Activated CD4-positive, alpha-beta T cell treated with anti-CD3 and anti-CD28 coated beads, Interleukin-2, amount 50 U/mL, for 16 hours (primary cell): ENCODE data around the gene SH3TC2.

Source experiments
- DNase-seq: peaks from one replicate; pipeline ENCODE4 v3.0.0-alpha.2; 2020

The SH3TC2 gene

DNA sequence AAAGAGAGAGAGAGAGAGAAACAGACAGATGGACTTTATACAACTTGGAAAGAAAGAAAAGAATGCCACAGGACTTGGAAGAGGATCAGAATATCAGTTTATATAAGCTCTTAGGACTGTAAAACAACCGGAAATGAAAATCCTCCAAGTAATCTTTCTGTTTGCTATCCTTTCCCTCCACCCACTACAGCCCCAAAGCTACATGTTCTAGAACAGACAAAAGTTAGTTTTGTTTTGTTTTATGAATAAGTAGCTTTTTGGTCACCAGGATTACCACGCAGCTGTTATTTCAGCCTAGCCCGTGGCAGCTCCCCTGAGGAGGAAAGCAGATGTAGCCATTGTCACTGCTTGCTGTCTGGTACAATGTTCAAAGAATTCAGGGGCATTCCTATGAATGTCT lies 66.6 kb downstream of the SH3TC2 start:
- no peak for DNase-seq

DNA sequence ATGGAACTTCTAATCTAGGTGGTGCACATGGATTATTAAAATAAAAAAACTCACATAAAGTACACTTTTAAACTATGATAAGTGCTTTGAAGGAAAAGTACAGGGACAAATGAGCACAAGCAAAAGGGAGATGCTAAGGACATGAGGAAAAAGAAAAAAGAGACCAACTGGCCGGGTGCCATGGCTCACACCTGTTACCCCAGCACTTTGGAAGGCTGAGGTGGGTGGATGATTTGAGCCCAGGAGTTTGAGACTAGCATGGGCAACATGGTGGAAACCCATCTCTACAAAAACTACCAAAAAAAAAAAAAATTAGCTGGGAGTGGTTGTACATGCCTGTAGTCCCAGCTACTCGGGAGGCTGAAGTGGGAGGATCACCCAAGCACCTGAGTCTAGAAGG lies 67.1 kb downstream of the SH3TC2 start:
- DNase-seq: no peak

DNA sequence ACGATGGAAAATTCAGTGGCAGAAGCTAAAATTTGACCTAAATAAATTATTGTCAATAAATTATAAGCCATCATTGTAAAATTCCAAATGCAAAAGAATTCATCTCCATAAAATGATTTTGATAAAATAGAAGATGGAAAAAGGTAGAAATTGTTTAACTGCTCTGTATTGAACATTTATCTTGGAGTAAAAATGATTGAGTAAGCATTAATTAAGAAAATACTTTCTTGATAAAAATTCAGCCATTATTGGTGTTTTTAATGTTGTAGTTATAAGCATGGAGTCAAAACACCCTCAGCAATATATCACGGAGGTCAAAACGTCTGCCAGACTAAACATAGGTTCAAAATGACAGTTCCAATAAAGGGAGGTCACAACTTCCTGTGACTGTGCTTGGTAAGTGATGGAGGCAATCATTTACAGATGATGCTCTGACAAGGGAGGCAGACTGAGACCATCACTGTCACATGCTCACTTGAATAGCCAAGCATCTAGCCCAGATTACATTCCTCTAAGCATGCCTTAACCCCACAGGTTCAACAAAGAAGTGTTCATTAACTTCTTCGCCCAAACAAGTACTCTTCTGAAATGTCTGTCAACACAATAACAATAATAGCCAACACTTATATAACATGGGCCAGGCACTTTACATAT lies 69.5 kb downstream of the SH3TC2 start:
- DNase-seq: no peak

DNA sequence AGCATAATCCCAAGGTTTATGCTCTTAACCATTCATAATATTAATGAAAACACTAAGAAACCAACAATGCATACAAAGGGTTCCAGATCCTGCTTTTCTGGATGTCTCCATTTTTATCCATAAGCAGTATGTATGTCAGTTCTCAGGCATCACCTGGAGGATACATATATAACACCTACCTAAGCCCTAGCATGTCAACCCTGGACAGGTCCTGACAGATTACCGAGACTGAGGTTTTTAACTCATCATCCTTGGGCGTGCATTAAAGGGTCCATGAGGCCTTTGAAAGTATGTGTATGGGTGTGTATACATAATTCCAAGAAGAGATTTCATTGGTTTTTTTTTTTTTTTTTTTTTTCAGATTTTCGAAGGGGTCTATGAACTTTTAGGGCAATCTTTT lies 70.6 kb downstream of the SH3TC2 start:
- DNase-seq: no peak

DNA sequence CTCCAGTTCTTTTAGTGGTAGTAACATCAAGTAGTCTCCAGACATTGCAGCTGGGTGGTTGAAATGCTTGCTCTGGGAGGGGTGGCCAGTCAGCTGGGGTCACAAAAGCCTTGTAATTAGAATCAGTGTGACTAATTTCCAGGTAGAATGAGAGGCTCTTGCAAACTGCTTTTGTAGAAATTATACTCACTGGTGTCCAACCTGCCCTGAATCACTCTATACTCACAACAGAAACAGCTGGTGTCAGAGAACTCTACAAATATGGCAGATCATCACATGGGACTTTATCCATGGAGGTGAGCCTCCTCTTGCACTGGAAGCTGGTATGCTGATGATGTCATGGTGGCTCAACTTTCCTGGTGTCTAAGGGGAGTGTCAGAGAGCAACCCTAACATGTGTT lies 71.3 kb downstream of the SH3TC2 start:
- no peak for DNase-seq

DNA sequence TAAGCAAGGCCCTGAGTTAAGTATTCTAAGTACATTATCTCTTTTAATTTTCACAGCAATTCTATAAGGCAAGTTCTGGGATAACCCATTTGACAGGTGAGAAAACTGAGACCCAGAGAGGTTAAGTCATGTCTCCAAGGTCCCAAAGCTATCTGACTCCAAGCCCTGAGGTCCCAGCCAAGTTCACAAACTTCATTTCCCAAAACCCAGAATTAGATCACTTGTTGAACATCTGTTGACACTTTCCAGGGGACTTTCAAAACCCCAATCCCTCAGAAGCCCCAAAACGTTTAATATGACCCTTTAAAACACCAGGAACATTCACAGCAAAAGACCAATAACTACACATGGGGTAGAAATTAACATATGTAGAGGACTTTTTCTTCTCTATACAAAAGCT lies 72.0 kb downstream of the SH3TC2 start:
- DNase-seq: no peak

DNA sequence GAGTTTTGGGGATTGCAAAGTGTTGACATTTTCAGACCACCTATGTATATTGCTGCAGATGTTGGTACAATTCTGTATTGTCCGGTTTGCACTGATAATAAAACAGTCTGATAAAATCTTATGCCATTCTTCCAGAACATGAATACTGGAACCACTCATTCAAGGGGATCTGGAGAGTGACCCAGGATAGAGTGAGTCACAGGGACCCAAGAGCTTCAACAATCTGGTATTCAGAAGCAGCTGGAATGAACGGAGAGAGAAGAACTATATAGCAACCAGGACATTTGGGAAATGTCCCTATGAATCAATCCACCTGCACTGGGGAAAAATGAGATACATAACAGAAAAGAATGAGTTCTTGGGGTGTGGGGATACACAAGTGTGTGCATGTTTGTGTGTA lies 73.3 kb downstream of the SH3TC2 start:
- DNase-seq: no peak

DNA sequence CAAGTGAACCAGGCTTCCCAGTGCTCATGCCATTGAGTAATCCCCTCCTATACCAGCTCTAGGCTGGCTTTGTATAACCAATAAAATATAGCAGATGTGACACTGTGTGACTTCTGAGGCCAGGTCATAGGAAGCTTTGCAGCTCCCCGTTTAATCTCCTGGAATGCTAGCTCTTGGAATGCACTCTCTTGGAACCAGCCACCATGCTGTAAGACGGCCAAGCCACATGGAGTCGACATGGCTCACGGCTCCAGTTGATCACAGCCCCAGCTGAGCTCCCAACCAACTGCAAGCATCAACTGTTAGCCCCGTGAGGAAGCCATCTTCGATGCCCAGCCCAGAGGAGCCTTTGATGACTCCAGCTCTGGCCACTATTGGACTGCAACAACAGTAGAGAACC lies 74.5 kb downstream of the SH3TC2 start:
- DNase-seq: no peak

DNA sequence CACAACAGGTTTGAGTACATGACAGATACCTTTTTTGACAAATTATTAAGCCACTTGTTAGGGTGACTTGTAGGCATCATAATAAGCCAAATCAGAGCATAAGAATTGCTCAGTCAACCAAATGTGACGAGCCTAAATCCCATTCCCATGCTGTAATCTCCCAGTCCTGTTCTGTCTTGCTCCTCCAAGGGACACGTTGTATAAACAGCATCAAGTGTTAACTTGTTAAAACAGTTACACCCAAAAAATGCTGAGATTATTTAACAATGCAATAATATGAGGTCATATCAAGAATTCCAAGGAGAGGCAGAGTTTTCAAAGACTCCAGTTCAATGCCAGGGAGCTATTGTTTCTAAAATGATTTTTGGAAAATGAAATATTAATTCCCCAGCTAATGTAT lies 76.2 kb downstream of the SH3TC2 start:
- DNase-seq: no peak

DNA sequence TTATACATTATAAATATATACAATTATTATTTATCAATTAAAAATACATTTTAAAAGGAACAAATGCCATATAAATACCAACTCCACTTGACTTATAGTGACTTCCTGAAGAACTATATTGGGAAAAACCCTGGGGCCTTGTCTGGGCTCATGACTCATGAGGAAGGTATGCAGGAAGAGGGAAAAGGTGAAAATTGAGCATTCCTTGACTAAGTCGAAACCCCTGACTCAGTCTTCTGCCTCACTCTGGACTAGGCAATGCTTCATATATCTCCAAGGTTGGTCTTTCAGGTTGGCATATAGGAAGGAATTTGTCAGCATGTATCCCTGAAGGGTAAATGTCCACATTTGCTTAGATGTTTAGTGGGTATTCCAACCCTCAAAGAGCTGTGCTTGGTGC lies 78.5 kb downstream of the SH3TC2 start:
- DNase-seq: no peak

DNA sequence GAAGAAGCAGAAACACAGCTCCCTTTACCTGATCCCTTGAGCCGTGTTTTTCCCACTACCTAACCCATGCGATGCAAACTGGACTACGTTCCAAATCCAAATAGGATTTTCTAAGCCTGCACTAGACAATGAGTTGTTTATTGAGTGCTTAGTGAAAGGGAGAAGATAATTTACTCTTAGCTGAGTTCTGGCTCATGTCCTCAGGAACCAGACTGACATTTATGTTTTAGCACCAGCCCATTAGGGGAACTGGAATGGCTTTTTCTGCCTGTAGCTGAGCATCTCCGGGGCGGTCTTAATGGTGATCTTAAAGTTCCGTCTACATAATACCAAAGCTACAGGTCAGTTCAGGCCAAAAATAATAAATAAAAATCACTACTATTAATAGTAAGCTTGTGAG lies 81.5 kb downstream of the SH3TC2 start:
- DNase-seq: no peak

DNA sequence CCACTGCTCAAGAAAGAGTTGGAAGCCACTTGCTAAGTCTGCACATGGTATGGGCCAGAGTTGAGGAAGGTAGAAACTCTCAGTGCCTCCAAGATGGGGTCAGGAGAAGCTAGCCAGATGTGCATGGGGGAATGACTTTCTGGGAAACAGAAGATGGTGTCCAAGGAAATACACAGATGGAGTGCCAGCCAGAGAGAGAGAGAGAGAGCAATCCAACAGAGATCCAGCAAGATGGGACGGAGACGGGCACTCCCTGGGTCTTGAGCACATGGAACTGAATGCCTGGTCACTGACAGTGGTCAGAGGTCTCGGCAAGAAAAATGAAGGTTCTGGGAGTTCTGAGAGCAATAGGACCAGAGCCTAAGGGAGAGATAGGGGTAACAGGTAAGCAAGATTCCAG lies 82.1 kb downstream of the SH3TC2 start:
- no peak for DNase-seq

DNA sequence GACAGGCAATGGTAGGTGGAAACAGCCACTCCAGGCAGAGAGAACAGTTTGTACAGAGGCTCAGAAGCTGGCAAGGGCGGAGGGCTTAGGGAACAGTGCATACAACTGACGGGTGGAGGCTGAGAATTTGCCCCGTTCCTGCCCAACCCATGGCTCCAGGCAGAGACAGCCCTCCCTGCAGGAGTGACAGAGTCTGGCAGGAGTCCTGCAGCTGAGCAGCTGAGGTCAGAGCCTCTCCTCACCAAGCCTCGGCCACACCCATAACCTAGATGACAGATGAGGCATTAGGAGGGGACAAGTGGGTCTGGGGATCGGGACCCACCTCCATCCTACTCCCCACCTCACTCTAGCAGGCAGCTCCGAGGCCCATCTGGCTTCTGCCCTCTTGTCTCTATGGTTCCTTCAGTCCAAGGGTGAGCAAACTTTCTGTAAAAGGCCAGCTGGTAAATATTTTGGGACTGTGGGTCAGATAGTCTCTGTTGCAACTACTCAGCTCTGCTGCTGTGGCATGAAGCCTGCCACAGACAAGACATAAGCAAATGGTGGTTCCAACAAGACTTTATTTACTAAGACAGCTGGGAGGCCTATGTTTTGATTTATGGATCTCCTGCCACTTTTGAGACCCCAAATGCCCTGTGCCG lies 83.7 kb downstream of the SH3TC2 start:
- no peak for DNase-seq

DNA sequence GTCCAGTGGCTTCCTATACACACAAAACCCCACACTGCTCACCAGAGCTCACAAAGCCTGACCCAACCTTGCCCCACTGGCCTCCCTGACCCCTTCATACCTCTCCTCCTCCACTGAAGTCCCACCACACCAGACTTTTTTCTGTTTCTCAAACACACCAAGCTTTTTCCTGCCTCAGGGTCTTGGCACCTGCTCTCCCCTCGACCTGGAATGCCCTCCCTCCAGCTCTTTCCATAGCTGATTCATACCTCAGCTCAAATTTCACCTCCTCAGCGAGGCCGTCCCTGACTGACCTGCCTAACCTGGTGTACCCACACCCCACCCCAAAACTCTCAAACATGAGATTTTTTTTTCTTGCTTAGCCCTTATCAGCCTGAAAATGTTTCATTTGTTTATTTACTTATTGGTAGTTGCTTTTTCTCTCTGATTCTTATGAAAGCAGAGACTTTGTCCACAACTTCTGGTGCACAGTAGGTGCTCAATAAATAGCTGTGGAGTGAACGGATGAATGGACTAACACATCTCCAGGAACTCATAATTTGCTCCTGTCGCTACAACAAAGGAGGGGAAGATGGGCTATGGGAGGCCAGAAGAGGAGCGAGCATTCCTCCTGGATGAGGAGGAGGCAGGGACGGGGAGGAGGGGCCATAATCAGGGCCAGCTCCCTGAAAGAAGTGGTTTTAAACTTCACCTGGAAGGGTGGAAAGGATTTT lies 84.3 kb downstream of the SH3TC2 start:
- no peak for DNase-seq

DNA sequence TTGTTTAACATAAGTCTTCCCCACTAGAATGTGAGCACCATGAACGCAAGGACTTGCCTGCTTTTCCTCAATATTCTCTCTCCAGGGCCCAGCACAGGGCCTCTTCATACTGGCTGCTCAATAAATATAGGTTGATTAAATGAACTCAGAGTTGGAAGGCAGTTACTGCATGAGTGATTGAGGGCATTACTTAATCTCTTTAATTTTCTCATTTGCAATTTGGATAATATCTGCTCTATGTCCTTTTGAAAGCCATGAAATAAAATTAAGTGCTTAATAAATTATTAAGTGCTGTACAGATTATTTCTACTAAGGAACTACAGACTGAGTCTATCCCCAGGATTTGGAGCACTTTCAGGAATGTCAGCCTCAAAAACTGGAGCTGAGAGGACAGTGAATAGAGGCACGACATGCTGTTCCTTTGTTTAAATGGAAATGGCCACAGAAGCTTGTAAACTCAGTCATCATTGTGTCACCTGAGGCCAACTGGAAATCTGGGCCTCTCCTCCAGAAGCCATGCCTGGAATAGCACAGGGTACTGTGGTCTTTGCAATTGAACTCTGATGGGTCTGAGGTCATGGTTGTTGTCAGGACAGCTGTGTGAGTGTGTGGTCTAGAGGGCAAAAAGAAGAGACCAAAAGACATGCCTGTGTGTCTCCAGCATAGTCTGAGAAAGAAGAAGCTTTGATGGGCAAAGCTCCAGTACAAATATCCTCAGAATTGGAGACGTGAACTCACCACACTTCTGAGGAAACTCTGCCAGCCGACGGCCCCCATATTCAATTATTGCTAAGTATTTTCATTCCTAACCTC lies 86.1 kb downstream of the SH3TC2 start:
- DNase-seq: no peak

DNA sequence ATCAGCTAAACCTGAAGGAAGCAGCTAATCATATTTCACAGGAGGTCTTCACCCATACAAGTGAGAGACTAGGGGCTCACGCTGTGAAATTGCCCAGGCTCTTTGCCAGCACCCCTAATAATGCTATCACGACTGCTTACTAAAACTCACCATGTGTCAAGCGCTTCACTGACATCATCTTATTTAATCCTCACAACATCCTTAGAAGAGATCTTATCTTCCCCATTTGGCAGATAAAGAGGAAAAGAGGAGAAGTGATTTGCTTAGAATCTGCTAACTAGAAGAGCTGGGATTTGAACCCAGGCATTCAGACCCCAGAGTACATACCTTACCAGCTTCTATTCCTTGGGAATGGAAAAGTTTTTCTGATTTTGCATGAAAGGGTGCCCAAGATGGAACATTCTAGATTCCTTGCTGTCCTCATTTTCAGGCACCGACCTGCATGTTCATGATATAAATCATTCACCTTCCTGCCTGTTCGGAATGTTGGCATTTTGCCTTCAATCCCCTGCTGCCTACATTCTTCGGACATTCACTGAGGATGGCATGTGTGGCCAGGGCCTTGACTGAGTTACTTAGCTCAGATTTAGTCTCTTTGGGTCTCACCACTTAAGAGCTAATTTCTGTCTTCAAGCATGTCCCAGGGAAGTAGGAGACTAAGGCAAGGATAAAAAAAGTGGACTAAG lies 88.1 kb downstream of the SH3TC2 start:
- no peak for DNase-seq

DNA sequence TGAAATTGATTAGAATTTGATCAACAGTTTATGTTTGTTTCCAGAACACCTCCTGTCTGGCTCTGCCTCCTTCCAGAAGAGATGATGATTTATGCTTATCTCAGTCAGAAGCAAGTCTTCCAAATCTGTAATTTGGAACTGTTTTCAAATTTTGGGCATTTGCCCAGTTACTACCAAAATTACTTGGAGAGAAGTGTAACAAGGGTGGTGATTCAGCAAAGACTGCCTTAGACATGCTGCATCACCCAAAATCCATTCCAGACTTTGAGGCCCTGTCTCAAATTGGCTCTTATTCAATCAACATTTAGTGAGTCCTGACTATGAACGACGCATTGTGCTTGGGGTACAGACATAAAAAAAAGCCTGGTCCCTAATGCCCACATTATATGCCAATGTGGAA lies 89.4 kb downstream of the SH3TC2 start:
- DNase-seq: no peak

DNA sequence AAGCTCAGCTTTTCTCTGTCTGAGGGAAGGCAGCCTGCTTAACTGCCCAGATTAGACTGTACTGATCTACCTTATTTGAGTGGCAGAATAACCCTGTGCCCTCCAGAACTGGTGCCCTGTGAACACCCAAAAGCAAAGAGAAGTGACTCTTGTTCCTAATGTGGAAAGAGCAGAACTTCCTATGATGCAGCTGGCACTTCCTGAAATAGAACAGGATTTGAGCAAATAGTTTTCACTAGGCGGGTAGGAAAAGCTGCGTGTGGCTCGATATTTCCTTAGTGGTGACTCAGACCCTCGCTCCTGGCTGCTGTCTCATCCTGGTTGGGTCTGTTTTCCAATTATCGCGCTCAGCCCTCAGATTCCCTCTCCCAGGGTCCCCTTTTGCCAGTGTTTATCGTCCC lies 89.9 kb downstream of the SH3TC2 start:
- no peak for DNase-seq

DNA sequence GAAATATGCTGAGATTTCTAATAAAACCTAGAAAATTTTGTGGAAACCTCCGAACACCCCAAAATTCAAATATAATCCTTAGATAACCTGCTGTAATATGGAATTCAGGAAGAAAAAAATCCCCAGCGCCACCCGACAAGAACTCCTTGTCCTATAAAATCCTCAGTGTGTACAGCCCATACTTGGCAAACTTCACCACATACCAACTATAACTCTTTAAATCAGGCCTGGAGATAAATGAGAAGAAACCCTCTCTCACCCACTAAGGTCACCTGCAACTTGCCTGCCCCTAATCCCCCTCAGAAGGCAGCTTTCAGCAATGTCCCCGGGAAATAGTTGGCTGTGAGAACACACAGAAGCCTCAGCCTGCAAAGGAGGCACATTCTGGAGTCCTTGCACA lies 90.5 kb downstream of the SH3TC2 start:
- no peak for DNase-seq

DNA sequence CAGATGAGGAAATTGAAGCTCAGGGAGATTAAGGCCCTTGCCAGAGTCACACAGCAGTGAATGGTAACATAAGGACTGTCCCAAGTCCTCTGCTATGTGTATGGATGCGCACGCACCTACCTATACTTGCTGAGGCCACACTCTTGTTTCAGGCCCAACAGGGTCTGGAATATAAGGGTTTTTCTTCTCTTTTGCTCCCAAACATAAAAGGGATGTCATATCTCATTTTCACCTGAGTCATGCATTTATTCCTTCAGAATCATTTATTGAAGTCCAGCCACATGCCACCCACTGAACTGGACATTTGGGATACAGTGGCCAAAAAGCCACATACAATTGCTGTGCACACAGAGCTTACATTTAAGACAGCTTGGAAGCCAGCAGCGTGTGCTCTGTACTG lies 92.0 kb downstream of the SH3TC2 start:
- no peak for DNase-seq

DNA sequence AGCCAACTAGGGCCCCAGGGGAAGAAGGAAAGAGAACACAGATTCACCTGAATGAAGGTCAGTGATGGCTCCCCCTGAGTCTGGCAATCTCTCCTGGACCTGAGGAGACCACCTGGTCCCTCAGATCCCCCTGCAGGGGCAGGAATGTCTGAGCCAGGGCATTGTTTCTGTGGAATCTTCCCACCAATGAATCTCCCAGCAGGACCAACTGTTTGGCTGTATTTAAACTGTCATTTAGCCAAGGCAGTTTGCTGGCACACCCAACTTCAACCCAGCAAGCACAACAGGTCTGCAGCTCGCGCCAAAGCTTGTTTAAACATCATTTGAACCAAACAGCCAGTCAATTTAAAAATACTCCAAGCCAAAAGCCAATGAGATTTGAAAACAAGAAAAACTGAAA lies 92.6 kb downstream of the SH3TC2 start:
- no peak for DNase-seq

DNA sequence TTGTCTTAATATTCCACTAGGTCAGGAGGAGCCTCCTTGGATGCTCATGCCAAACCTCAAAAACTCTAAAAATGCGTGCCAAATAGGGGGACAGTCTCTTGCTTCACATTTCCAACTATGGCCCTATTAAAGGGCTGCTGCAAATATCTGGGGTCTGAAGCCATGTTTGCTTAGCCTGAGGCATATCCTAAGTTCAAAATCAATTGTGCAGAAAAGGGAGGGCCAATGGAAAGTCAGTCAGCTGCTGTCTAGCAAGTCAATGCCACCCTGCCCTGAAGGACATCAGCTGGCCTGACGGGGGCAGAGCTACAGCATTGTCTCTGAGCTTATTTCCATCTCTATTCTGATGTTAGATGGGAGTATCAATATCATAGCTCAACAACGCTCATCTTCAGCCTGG lies 93.6 kb downstream of the SH3TC2 start:
- DNase-seq: no peak

DNA sequence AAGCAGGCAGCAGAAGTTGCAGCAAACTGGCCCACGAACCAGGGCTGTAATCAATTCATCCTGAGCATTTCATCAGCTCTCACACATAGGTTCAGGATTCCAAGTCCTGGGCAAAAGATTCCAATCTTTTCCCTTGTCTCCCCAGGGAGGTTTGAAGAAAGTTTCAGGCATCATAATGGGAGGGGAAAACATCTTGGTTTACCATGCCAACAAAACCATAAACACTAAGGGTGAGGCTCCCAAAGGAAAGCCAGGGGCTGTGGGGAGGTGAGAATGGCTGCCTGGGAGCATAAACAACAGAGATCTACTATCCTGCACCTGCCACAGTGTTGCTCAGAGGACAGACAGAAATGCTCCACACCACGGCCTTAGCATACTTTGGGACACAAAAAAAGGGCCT lies 94.6 kb downstream of the SH3TC2 start:
- DNase-seq: no peak
